ENCODE results near the gene VPS37C.
A peak's percentile ranks its signal among the peaks of the same experiment; 100 is the strongest.
"Not testable (repeated sequence)": the region's sequence is repeated elsewhere in the genome, so short reads cannot be mapped to it uniquely, and the experiment has no call there.

VPS37C gene

DNA sequence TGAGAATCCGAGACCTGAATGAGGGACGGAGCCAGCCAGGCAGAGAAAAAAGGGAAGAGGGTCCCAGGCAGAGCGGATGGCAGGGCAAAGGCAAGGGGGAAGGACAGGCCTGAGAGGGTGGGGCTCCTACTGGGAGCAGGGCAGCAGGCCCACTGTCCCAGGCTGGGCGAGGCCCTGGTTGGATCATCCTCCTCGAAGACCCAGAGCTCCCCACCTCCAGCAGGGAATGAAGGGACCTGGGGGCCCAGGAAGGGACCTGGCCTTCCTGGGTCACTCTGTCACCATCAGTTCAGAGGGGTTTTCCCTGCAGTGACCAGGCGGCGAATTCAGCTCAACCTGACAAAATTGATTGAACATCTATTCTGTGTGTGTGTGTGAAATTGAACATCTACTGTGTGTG, 54.9 kb downstream of the VPS37C start:
- ATAC-seq (replicated peaks) (no peak), DNase-seq (no peak)
- Mint-ChIP-seq H3K9me3 (no peaks in the 10 kb centered on the region), H3K36me3 (peaks cover 0 to 5% of the 10 kb centered on the region in 2 donors), H3K27me3 (no peaks in the 10 kb centered on the region), H3K27ac (no peak overlapping the region), H3K4me3 (no peak overlapping the region), H3K4me1 (peaks cover 14 to 16% of the 10 kb centered on the region in 2 donors)

DNA sequence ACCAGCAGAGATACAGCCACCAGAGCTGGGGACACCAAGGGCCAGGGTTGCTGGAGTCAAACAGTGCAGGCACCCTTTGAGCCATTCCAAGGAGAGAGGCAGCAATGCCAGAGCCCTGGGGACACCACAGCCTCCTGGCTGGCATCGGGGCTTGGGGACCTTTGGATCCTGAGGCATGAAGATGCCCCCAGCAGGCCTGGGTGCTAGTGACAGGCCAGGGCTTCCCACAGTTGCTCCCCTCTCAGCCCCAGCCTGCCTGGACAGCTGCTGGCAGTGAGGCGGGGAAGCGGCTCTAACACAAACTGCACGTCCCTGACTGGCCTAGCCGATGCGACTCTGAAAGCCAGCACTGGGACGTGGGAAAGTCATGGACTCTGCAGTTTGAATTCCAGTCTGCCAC, 56.3 kb downstream of the VPS37C start:
- H3K27me3 Mint-ChIP-seq: no peaks in the 10 kb centered on the region

DNA sequence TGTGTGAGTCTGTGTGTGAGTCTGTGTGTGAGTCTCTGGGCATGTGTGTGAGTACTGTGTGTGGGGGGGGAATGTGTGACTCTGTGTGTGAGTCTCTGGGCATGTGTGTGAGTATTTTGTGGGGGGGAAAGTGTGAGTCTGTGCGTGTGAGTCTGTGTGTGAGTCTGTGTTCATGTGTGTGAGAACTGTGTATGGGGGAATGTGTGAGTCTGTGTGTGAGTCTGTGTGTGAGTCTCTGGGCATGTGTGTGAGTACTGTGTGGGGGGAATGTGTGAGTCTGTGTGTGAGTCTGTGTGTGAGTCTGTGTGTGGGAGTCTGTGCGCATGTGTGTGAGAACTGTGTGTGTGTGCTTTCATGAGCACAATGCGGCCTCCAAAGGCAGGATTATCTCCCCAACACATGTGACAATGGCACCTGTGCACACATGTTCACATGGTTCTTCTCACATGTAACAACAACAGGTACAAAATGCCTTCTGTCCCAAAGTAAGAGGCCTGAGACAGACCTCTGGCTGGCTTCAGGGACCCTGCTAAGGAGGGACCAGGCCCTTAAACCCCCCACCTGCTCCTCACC, 57.3 kb downstream of the VPS37C start:
- Mint-ChIP-seq H3K27me3 (no peaks in the 10 kb centered on the region), H3K9me3 (no peaks in the 10 kb centered on the region), H3K4me3 (peak overlapping the region; percentile 44 to 76), H3K36me3 (no peaks in the 10 kb centered on the region), H3K4me1 (peaks cover 6 to 13% of the 10 kb centered on the region in 2 donors), H3K27ac (peak overlapping the region; percentile 70)
- DNase-seq (no peak), ATAC-seq (replicated peaks) (no peak)

More for the DNA sequence above, 56.3 kb downstream of the VPS37C start:
- Mint-ChIP-seq H3K9me3 (no peaks in the 10 kb centered on the region), H3K27ac (no peak overlapping the region), H3K4me1 (peaks cover 6 to 13% of the 10 kb centered on the region in 2 donors), H3K4me3 (no peak overlapping the region), H3K36me3 (no peaks in the 10 kb centered on the region)
- ATAC-seq (replicated peaks) (no peak), DNase-seq (no peak)

DNA sequence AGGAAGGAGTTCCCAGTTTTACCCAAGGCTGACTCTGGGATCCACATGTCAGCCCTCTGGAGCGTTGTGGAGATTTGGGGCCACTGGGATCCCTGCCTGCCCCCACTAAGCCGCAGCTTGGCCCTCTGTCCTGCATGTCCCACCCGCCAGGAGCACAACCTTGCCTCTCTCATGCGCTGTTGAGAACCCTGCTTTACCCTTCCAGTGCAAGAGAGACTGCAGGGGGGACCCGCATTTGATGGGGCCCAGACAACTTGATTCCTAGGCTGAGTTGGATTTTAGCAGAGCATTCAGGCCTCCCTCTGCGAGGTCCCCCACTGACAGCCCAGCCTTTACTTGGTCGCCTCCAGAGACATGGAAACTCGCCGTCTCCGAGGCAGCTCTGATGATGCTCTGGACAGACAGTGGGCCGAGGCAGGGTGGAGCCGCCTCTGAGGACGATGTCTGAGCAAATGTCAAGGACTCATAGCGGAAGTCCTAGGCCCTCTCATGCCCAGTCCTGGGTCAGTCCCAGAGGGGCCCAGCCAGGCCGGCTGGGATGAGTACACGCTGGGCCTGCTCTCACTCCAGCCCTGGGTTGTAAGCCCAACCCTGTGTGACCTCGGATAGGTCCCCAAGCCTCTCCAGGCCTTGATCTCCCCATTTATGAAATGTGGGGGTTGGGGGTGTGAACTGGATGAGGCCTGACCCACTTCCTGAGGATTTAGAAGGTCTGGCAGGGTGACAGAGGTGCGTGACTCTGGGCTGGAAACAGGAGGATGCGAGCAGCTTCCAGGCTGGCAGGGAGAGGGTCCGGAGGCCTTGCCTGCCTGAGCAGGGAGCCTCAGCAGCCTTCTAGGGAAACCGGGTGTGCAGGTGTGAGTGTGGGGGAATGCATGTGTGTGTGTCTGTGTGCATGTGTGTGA, 58.3 kb downstream of the VPS37C start:
- Mint-ChIP-seq H3K36me3 (no peaks in the 10 kb centered on the region), H3K27me3 (no peaks in the 10 kb centered on the region), H3K4me3 (peak overlapping the region; percentile 62 to 76), H3K9me3 (no peaks in the 10 kb centered on the region), H3K27ac (peak overlapping the region; percentile 82), H3K4me1 (peaks cover 6 to 13% of the 10 kb centered on the region in 2 donors)
- ATAC-seq (replicated peaks) (no peak), DNase-seq (no peak)

DNA sequence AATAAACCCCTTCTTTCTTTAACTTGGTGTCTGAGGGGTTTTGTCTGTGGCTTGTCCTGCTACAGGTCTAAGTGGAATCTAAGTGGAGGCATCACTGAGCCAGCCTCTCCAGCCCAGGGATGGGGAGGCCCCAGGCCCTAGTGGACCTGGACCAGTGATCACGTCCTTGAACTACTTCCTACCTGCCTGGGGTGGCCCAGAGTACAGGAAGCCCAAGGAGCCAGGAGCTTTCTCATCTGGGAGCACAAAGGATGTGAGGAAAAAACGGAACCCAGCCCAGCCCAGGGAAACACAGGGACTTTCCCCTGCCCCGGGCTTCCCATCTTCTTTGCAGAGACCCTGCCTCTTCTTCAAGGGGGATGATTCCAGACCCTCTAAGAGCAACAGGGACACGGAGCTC, 62.4 kb downstream of the VPS37C start:
- DNase-seq (no peak), ATAC-seq (replicated peaks) (peak; percentile 21 to 32)
- Mint-ChIP-seq H3K4me3 (no peak overlapping the region), H3K36me3 (peaks cover 0 to 7% of the 10 kb centered on the region in 2 donors), H3K4me1 (peaks cover 32 to 33% of the 10 kb centered on the region in 2 donors), H3K9me3 (peaks cover 4 to 5% of the 10 kb centered on the region in 2 donors), H3K27ac (no peak overlapping the region), H3K27me3 (no peaks in the 10 kb centered on the region)

DNA sequence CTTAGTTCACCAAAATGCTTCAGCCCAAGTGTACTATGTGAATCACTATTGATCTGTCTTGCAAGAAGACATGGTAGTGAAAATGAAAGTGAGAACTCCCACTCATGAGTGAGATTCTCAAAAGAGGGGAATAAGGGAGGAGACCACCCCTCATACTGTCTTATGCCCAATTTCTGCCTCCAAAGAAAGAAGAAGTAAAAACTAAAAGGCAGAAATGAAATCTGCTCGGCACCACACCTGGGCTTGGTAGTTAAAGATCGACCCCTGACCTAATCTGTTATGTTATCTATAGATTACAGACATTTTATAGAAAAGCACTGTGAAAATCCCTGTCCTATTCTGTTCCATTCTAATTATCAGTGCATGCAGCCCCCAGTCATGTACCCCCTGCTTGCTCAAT, 63.0 kb downstream of the VPS37C start:
- not testable (repeated sequence) for H3K27me3 Mint-ChIP-seq, H3K36me3 Mint-ChIP-seq, H3K27ac Mint-ChIP-seq, H3K9me3 Mint-ChIP-seq, DNase-seq, H3K4me3 Mint-ChIP-seq
- H3K4me1 Mint-ChIP-seq: peaks cover 30 to 39% of the 10 kb centered on the region in 2 donors
- ATAC-seq (replicated peaks): peak; percentile 51 to 74

DNA sequence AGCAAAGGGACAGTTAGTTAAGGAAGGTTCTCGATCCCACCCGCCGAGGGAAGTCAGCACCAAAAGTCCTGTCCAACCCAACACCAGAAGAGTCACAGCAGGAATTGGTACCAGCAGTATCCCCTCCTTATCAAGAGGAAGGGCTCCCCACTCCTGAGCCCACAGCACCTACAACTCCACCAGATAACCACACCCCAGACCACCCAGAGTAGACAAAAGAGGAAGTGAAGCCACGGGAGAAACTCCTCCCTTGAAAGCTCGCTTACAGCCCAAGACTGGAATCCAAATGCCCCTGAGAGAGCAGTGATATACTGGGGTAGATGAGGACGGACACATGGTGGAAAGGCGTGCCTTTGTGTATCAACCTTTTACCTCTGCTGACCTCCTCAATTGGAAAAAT, 66.2 kb downstream of the VPS37C start:
- ATAC-seq (replicated peaks) (no peak), DNase-seq (peak; percentile 44)
- Mint-ChIP-seq H3K9me3 (peaks cover 4 to 6% of the 10 kb centered on the region in 2 donors), H3K27ac (peak overlapping the region; percentile 99), H3K36me3 (peaks cover 12 to 29% of the 10 kb centered on the region in 2 donors), H3K27me3 (no peaks in the 10 kb centered on the region), H3K4me1 (peaks cover 55 to 71% of the 10 kb centered on the region in 2 donors), H3K4me3 (peak overlapping the region; percentile 55 to 72)

DNA sequence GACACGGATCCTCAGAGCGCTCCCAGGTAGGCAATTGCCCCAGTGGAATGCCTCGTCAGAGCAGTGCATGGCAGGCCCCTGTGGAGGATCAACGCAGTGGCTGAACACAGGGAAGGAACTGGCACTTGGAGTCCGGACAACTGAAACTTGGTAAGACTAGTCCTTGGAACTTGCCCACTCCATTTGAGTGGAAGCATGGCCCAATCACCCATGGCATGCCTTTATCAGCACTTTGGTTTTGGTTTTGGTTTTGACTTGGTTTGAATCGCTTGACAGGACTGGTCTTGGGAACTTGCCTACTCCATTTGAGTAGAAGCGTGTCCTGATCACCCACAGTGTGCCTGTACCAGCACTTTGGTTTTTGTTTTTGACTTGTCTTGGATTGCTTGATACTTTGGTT, 67.1 kb downstream of the VPS37C start:
- DNase-seq; ATAC-seq (replicated peaks); H3K9me3 Mint-ChIP-seq; H3K27me3 Mint-ChIP-seq: not testable (repeated sequence)
- Mint-ChIP-seq H3K4me1 (peaks cover 56 to 79% of the 10 kb centered on the region in 2 donors), H3K36me3 (peaks cover 12 to 34% of the 10 kb centered on the region in 2 donors), H3K27ac (peak overlapping the region; percentile 99), H3K4me3 (peak overlapping the region; percentile 55 to 72)

DNA sequence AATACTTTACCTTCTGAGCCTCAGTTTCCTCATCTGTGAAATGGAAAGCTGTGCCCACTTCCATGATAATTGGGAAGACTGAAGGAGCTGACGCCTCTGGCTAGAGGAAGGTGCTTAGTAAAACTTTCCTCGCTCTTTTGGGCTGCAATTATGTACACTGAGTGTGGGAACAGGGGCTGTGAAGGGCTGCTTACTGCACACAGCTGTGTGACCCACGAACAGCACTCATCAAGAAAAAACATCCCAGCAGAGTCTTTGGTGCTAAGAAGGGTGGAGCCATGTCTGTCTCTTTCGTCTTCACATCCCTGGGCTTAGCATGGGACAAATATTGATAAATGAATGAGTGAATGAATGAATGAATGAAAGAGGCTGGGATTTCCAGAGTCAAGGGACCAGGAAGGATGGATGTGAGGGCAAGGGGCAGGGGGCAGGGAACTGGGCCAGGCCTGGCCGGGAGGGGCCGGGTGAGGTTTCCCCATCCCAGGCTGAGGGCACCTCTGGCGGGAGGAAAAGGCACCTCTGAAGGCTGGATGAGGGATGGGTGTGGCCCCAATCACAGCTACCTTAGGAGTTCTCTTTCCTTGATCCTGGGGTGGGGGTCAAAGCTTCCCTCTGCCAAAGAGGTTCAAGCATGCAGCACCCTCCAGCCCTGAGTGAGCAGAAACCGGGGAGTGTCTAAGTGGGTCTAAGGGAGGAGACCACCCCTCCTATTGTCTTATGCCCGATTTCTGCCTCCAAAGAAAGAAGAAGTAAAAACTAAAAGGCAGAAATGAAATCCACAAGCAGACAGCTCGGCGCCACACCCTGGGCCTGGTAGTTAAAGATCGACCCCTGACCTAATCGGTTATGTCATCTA, 68.1 kb downstream of the VPS37C start:
- DNase-seq (no peak), ATAC-seq (replicated peaks) (peak; percentile 26 to 50)
- Mint-ChIP-seq H3K4me3 (peak overlapping the region; percentile 91 to 92), H3K36me3 (peaks cover 12 to 36% of the 10 kb centered on the region in 2 donors), H3K27ac (peak overlapping the region; percentile 99), H3K4me1 (peaks cover 56 to 80% of the 10 kb centered on the region in 2 donors), H3K9me3 (peaks cover 4 to 6% of the 10 kb centered on the region in 2 donors), H3K27me3 (no peaks in the 10 kb centered on the region)

DNA sequence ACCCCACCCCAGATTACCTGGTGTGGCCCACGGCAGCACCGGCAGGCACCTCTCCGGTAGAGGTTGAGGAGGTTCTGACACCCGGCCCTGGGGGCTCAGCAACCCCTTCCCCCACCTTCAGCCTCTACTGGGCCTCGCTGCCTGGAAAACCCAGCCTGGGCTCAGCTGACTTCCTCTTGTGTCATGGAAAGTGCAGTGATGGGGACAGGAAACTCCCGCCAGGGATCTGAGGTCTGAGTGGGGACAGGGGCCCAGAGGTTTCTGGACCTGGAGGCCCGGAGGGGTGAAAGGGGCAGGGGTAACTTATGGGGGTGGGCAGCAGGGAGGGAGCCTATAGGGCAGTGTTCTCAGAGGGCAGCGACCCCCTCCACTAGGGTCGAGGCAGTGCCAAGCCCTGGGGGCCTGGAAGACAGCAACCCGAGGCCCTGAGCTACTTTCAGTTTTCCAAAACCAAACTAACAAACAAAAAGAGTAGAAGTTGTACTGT, 68.9 kb downstream of the VPS37C start:
- Mint-ChIP-seq H3K36me3 (peaks cover 12 to 44% of the 10 kb centered on the region in 2 donors), H3K9me3 (peaks cover 4 to 6% of the 10 kb centered on the region in 2 donors), H3K4me3 (peak overlapping the region; percentile 91 to 92), H3K4me1 (peaks cover 62 to 89% of the 10 kb centered on the region in 2 donors), H3K27ac (peak overlapping the region; percentile 99), H3K27me3 (no peaks in the 10 kb centered on the region)
- peak; percentile 78 for DNase-seq
- ATAC-seq (replicated peaks): peak; percentile 86 to 87

DNA sequence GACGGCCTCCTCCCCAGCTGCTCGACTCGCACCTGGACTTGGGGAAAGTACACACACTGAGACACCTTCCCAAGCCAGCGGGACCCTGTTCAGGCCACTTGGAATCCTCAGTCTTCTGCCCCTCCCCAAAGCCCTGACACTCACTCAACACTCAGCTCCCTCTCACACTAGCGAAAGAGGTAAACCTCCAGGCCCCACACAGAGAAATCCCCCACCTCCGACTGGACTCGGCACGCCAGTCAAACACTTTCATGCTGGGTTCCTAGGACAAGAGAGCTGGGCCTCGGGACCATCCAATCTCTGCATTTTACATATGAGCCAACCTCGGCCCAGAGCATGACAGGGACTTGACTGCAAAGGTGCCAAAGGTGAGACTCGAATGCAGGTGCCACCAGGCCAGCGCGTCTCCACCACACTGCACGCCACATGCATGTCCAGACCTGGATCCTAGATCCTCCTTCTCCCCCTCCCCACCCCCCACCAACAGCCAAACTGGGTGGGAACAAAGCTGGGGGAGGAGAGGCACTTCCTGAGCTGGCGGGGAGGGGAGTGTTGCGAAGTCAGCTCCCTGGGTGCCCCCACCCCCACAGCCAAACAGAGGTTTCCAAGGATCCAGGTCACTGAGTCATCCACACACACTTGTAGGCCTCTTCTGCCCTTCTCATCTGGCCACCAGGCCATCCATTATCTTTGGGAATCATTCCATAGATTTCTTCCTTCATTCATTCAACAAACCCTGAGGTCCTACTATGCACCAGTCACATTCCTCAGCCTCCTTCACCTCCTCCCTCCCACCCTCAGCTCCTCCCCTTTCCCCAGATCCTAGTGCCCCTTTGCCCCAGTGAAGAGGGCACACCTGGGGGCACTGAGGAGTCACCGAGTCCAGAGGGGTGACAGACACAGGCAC, 69.6 kb downstream of the VPS37C start:
- H3K27me3 Mint-ChIP-seq: no peaks in the 10 kb centered on the region
- H3K4me3 Mint-ChIP-seq: peak overlapping the region; percentile 91 to 92
- peaks cover 4 to 6% of the 10 kb centered on the region in 2 donors for H3K9me3 Mint-ChIP-seq
- ATAC-seq (replicated peaks) (peak; percentile 40 to 49), DNase-seq (peak; percentile 51)
- peaks cover 12 to 45% of the 10 kb centered on the region in 2 donors for H3K36me3 Mint-ChIP-seq
- peak overlapping the region; percentile 99 for H3K27ac Mint-ChIP-seq
- H3K4me1 Mint-ChIP-seq: peaks cover 60 to 85% of the 10 kb centered on the region in 2 donors

DNA sequence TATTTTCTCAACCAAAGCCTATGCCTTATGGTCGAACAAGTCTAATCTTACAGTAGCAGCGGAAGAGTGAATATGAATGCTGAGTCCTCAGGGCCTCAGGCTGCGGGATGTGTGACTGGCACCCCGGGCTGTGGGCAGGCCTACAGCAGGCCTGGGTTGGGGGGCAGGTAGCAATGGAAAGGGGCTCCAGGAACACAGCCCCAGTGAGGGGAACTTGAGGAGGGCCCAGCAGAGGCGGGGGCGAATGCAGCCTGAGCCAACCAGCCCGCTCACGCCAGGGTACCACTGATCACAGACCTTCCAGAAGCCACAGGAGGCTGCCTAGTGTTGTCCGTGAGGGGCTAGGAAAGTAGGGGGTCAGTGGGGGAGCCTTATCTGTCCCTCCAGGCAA, 70.2 kb downstream of the VPS37C start:
- no peak for ATAC-seq (replicated peaks)
- Mint-ChIP-seq H3K4me1 (peaks cover 60 to 78% of the 10 kb centered on the region in 2 donors), H3K27ac (peak overlapping the region; percentile 99), H3K9me3 (peaks cover 4 to 6% of the 10 kb centered on the region in 2 donors), H3K27me3 (no peaks in the 10 kb centered on the region), H3K36me3 (peaks cover 12 to 45% of the 10 kb centered on the region in 2 donors), H3K4me3 (peak overlapping the region; percentile 91 to 92)
- no peak for DNase-seq

DNA sequence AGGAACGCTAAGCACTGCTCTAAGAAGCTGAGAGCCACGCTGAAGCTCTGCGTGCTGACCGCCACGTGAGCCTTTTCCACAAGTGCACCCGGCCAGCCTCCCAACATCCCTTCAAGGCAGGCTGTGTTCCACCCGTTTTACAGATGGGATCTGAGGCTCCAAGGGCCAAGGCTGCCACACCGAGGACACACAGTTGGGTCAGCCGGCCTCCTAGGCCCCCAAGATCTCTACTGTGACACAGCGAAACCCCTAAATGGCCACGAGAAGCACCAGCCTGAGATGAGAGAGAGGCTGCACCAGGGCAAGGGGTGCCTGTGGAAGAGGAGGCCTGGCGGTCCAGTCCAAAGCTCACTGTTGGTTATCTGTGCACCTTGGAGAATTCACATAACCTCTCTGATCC, 70.7 kb downstream of the VPS37C start:
- no peak for ATAC-seq (replicated peaks)
- DNase-seq: no peak
- Mint-ChIP-seq H3K27me3 (no peaks in the 10 kb centered on the region), H3K27ac (peak overlapping the region; percentile 99), H3K9me3 (peaks cover 4 to 6% of the 10 kb centered on the region in 2 donors), H3K4me3 (peak overlapping the region; percentile 91 to 92), H3K36me3 (peaks cover 12 to 45% of the 10 kb centered on the region in 2 donors), H3K4me1 (peaks cover 55 to 74% of the 10 kb centered on the region in 2 donors)
